Natural killer cell (primary cell): Measurements from ENCODE around the gene SMAD3. TPM values are rescaled to one million over a fixed set of nuclear protein-coding genes. Genes with fewer than 3 reads are reported as not detected.
A peak's percentile ranks its signal among the peaks of the same experiment; 100 is the strongest.

Experiments used
- ATAC-seq, 3 donors: fragments of 150-1000 bp in 2 of 3; fragments of 200-7000 bp in 1 of 3; cut with Tn5 transposase; 1 replicate in 1 of 3; 2 replicates in 2 of 3; pipeline ENCODE4 v1.10.0; 2021; ENCODE audit warnings: mild to moderate bottlenecking in 2 of 3, moderate library complexity in 2 of 3
- DNase-seq, 2 donors: peaks; one replicate each; pipeline versions ENCODE4 v3.0.0 to v3.0.0-alpha.2; 2013 to 2021; ENCODE audit warnings: mixed read lengths in 1 of 2
- H3K27ac ChIP-seq: one replicate; pipeline ENCODE4 v1.5.1; 2013; ENCODE audit warnings: mild to moderate bottlenecking, low read length
- H3K27me3 ChIP-seq: one replicate; pipeline ENCODE4 v1.6.1; 2013; ENCODE audit warnings: low read length; ENCODE audit not compliant: control insufficient read depth, insufficient read depth
- H3K36me3 ChIP-seq: one replicate; pipeline ENCODE4 v1.6.1; 2013; ENCODE audit warnings: low read length; ENCODE audit not compliant: control insufficient read depth, insufficient read depth
- H3K4me1 ChIP-seq: one replicate; pipeline ENCODE4 v1.6.1; 2013; ENCODE audit warnings: low read length; ENCODE audit not compliant: control insufficient read depth, insufficient read depth
- H3K4me3 ChIP-seq: one replicate; pipeline ENCODE4 v1.5.1; 2013; ENCODE audit warnings: low read length
- H3K9me3 ChIP-seq: one replicate; pipeline ENCODE4 v1.6.1; 2013; ENCODE audit warnings: low read length; ENCODE audit not compliant: control insufficient read depth, insufficient read depth
- H3K27ac Mint-ChIP-seq, 2 donors: one replicate each; pipeline ENCODE4 v1.8.0; 2022; ENCODE audit warnings: mild to moderate bottlenecking in 2 of 2, mixed read lengths in 2 of 2, moderate library complexity in 1 of 2
- H3K27me3 Mint-ChIP-seq, 2 donors: one replicate each; pipeline ENCODE4 v1.8.0; 2022; ENCODE audit warnings: low read depth in 2 of 2, mixed read lengths in 2 of 2
- H3K36me3 Mint-ChIP-seq: one replicate; pipeline ENCODE4 v1.8.0; 2022; ENCODE audit warnings: mixed read lengths
- H3K4me1 Mint-ChIP-seq, 2 donors: one replicate each; pipeline ENCODE4 v1.8.0; 2022; ENCODE audit warnings: mixed read lengths in 2 of 2
- H3K4me3 Mint-ChIP-seq: one replicate; pipeline ENCODE4 v1.8.0; 2022; ENCODE audit warnings: mild to moderate bottlenecking, moderate library complexity, mixed read lengths
- H3K9me3 Mint-ChIP-seq, 2 donors: one replicate each; pipeline ENCODE4 v1.8.0; 2022; ENCODE audit warnings: mixed read lengths in 2 of 2
- WGBS: methylation state at CpG from one replicate; pipeline ENCODE4 v1.1.7; 2013; ENCODE audit warnings: missing lambda C conversion rate; ENCODE audit not compliant: insufficient coverage; 5-methylcytosine and 5-hydroxymethylcytosine counted together
- intact Hi-C: fragments of 100-400 bp; cut with micrococcal nuclease; formaldehyde crosslinking; loops from one replicate; pipeline ENCODE4 v1.14.2; 2022
- total RNA-seq, 4 donors: library from RNA; stranded (reverse); fragments of 120-200 nt in 1 of 4; gene quantifications; one replicate each; pipeline versions ENCODE4 v1.2.3 to v1.2.4, GENCODE V29; 2013 to 2022
- TF ChIP-seq, protein P1 (sequence below): fragments of 200-600 bp; IDR thresholded peaks from one replicate; pipeline ENCODE4 v1.8.0; 2022; ENCODE audit warnings: antibody characterized with exemption

The SMAD3 gene
- total RNA-seq, 3 donors from 2014 or later (not counting 1 experiment from before 2014, with no cell fraction given): 47.1 to 72.6 (median 63.0) TPM

DNA sequence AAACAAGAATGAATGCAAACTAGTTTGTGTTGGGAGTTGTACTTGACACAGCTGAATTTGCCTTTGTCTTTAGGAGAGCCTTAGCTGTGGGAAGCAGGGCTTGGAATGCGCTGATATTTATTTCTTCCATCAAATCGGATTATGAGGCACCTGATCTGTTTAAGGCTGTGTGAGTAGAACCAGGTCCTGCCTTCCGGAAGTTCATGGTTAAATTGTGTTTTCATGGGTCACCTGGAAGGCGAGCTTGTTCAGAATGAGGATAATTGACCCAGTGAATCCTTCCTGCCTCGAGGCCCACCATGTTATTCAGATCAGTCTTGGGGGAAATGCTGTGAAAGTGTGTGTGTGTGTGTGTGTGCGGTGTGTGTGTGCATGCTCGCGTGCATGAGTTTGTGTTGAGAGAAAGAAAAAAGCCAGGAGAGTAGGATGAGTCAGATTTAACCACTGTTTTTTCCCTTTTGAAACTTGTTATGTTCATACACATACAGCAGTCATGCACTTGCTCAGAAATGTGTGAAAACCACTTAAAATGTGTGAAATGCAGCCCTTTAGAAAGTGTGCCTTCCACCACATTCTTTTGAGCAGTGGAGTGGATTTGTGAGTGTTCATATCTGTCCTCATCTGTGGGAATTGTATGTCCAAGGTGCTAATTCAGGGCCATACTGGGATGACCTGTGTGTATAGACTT is 36.7 kb downstream of the SMAD3 start:
- ATAC-seq (peak; percentile 67 to 88 (median 87)), DNase-seq (peak; percentile 44 to 86)
- intact Hi-C loops: loop anchor here (1.0 to 2.0 kb wide), 6 partner anchors 9 to 33 kb away; no protein-coding TSS in a partner anchor
- no peak overlapping the region for H3K4me3 Mint-ChIP-seq
- Histone ChIP-seq H3K9me3 (no peaks in the 10 kb centered on the region), H3K27ac (peak overlapping the region; percentile 79), H3K4me3 (no peak overlapping the region), H3K36me3 (no peaks in the 10 kb centered on the region), H3K4me1 (peaks cover 95% of the 10 kb centered on the region), H3K27me3 (no peaks in the 10 kb centered on the region)
- WGBS: 19% methylated on average over 8 of the region's 8 CpGs
- no peak overlapping the region for H3K27ac Mint-ChIP-seq
- no peaks in the 10 kb centered on the region for H3K36me3 Mint-ChIP-seq
- peaks cover 26 to 42% of the 10 kb centered on the region in 2 donors for H3K4me1 Mint-ChIP-seq
- peaks cover 0 to 8% of the 10 kb centered on the region in 2 donors for H3K27me3 Mint-ChIP-seq
- TF ChIP-seq, protein P1, sequence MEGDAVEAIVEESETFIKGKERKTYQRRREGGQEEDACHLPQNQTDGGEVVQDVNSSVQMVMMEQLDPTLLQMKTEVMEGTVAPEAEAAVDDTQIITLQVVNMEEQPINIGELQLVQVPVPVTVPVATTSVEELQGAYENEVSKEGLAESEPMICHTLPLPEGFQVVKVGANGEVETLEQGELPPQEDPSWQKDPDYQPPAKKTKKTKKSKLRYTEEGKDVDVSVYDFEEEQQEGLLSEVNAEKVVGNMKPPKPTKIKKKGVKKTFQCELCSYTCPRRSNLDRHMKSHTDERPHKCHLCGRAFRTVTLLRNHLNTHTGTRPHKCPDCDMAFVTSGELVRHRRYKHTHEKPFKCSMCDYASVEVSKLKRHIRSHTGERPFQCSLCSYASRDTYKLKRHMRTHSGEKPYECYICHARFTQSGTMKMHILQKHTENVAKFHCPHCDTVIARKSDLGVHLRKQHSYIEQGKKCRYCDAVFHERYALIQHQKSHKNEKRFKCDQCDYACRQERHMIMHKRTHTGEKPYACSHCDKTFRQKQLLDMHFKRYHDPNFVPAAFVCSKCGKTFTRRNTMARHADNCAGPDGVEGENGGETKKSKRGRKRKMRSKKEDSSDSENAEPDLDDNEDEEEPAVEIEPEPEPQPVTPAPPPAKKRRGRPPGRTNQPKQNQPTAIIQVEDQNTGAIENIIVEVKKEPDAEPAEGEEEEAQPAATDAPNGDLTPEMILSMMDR: no peak
- no peaks in the 10 kb centered on the region for H3K9me3 Mint-ChIP-seq

DNA sequence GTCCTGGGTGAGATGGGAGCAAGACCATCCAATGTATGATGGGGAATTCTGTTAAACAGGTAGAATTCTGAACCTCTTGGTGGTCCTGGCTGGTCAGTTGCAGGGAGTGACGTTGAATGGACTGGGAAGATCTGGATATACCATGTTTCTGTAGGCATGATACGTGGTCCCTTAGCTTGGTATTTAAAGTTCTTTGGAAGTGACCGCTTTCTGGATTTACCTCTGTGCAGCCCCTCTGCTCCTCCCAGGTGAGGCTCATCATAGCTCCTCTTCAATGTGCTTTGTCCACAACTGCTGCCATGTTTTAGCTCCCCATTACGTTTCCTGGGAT is 37.2 kb downstream of the SMAD3 start:
- peak overlapping the region; percentile 79 for H3K27ac ChIP-seq
- H3K4me1 Mint-ChIP-seq: peaks cover 21 to 41% of the 10 kb centered on the region in 2 donors
- intact Hi-C loops: loop anchor here (1.0 to 2.0 kb wide), 6 partner anchors 9 to 34 kb away; no protein-coding TSS in a partner anchor

DNA sequence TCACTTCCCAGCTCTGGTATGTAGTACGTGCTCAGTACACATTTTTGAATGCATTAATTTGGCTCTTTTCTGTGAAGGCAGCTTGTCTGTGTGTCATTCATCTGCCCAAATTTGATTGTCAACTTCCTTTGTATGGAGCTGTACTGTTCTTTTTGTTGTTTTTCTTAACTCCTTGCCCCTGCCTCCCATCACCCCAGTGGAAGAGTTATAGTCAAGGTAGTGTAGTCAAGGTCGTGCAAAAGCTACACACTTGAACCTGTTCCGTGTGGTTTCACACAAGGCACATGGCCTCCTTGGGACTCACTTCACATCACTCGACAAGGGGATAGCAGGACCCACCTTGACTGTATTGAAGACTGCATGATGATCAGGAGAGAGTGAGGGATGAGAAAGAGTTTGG is 37.6 kb downstream of the SMAD3 start:
- H3K27ac ChIP-seq: peak overlapping the region; percentile 79
- peaks cover 0 to 8% of the 10 kb centered on the region in 2 donors for H3K27me3 Mint-ChIP-seq
- H3K9me3 ChIP-seq: no peaks in the 10 kb centered on the region
- no peaks in the 10 kb centered on the region for H3K36me3 ChIP-seq
- H3K9me3 Mint-ChIP-seq: no peaks in the 10 kb centered on the region
- no peak overlapping the region for H3K27ac Mint-ChIP-seq
- H3K4me1 ChIP-seq: peaks cover 95% of the 10 kb centered on the region
- no peak for ATAC-seq
- no peaks in the 10 kb centered on the region for H3K36me3 Mint-ChIP-seq
- peaks cover 16 to 41% of the 10 kb centered on the region in 2 donors for H3K4me1 Mint-ChIP-seq
- TF ChIP-seq, protein P1: no peak
- no peaks in the 10 kb centered on the region for H3K27me3 ChIP-seq
- 69% methylated on average over 4 of the region's 4 CpGs for WGBS
- no peak overlapping the region for H3K4me3 Mint-ChIP-seq
- H3K4me3 ChIP-seq: no peak overlapping the region
- DNase-seq: no peak
- intact Hi-C loops: loop anchor here (2.0 kb wide), 1 partner anchor 34 kb away; no protein-coding TSS in a partner anchor

More for the DNA sequence above, 37.2 kb downstream of the SMAD3 start:
- Histone ChIP-seq H3K9me3 (no peaks in the 10 kb centered on the region), H3K4me3 (no peak overlapping the region), H3K36me3 (no peaks in the 10 kb centered on the region), H3K4me1 (peaks cover 95% of the 10 kb centered on the region), H3K27me3 (no peaks in the 10 kb centered on the region)
- Mint-ChIP-seq H3K36me3 (no peaks in the 10 kb centered on the region), H3K27me3 (peaks cover 0 to 8% of the 10 kb centered on the region in 2 donors), H3K4me3 (no peak overlapping the region), H3K9me3 (no peaks in the 10 kb centered on the region), H3K27ac (no peak overlapping the region)
- WGBS: 76% methylated on average over 4 of the region's 4 CpGs
- ATAC-seq (peak in 1 of 3 donors; percentile 0), DNase-seq (no peak)
- TF ChIP-seq, protein P1: no peak
